Esophagus muscularis mucosa (tissue), 4 donors: ENCODE measurements around the gene PDE8A. TPM values are rescaled to one million over a fixed set of nuclear protein-coding genes. Genes with fewer than 3 reads are reported as not detected.
"Not testable (repeated sequence)": the region's sequence is repeated elsewhere in the genome, so short reads cannot be mapped to it uniquely, and the experiment has no call there.

Experiments used
- DNase-seq: peaks from one replicate; pipeline ENCODE4 v3.0.0-alpha.2; 2017; ENCODE audit errors: extremely low spot score
- H3K27ac ChIP-seq, 4 donors: fragments of 200-600 bp; sonication (generic); replicated peaks in 1 of 4; 1 replicate in 3 of 4; 2 replicates in 1 of 4; pipeline ENCODE4 v1.5.1; 2016 to 2019; ENCODE audit warnings: mild to moderate bottlenecking in 1 of 4
- H3K27me3 ChIP-seq, 4 donors: fragments of 200-600 bp; sonication (generic); one replicate each; pipeline versions ENCODE4 v1.5.1 to v1.6.0; 2016 to 2019
- H3K36me3 ChIP-seq, 4 donors: fragments of 200-600 bp; sonication (generic); one replicate each; pipeline ENCODE4 v1.5.1; 2016 to 2019
- H3K4me1 ChIP-seq, 4 donors: fragments of 200-600 bp; sonication (generic); one replicate each; pipeline ENCODE4 v1.5.1; 2016 to 2019
- H3K4me3 ChIP-seq, 4 donors: fragments of 200-600 bp; sonication (generic); 1 replicate in 2 of 4; 2 replicates in 2 of 4; pipeline ENCODE4 v1.5.1; 2016 to 2019; ENCODE audit warnings: mild to moderate bottlenecking in 4 of 4, moderate library complexity in 1 of 4
- H3K9me3 ChIP-seq, 4 donors: fragments of 200-600 bp; sonication (generic); 1 replicate in 3 of 4; 2 replicates in 1 of 4; pipeline ENCODE4 v1.5.1; 2016 to 2019
- EP300 ChIP-seq: sonication (generic); formaldehyde crosslinking; IDR thresholded peaks from one replicate; pipeline ENCODE4 v1.6.1; 2017; ENCODE audit warnings: antibody characterized with exemption
- POLR2A ChIP-seq: fragments of 450-650 bp; IDR thresholded peaks from one replicate; pipeline ENCODE4 v1.6.1; 2017; ENCODE audit warnings: antibody characterized with exemption, moderate library complexity, mild to moderate bottlenecking, low read depth
- POLR2AphosphoS5 ChIP-seq, 2 donors: sonication (generic); formaldehyde crosslinking; IDR thresholded peaks; one replicate each; pipeline ENCODE4 v1.6.1; 2017; ENCODE audit warnings: antibody characterized with exemption in 2 of 2
- WGBS: methylation state at CpG from one replicate; pipeline ENCODE4 v1.1.5; 2018; 5-methylcytosine and 5-hydroxymethylcytosine counted together
- intact Hi-C: fragments of 100-400 bp; cut with DNase I; formaldehyde crosslinking; loops from one replicate; pipeline ENCODE4 v1.15.1; 2023
- total RNA-seq, 4 donors: library from RNA; depleted of rRNA; stranded (reverse); fragments of >200 nt; gene quantifications; one replicate each; pipeline versions ENCODE4 v1.1.0 to v1.2.1, GENCODE V29; 2016
- TF ChIP-seq, protein P1 (sequence below), 3 experiments: fragments of 200-600 bp in 2 of 3; fragments of 450-650 bp in 1 of 3; sonication (generic) in 2 of 3; IDR thresholded peaks; one replicate each; pipeline ENCODE4 v1.5.1; 2017 to 2019; ENCODE audit warnings: antibody characterized with exemption in 3 of 3, mild to moderate bottlenecking in 2 of 3, moderate library complexity in 1 of 3

Gene PDE8A
- total RNA-seq, 4 donors from 2014 or later, result 31.6 to 36.1 (median 32.5) TPM

DNA sequence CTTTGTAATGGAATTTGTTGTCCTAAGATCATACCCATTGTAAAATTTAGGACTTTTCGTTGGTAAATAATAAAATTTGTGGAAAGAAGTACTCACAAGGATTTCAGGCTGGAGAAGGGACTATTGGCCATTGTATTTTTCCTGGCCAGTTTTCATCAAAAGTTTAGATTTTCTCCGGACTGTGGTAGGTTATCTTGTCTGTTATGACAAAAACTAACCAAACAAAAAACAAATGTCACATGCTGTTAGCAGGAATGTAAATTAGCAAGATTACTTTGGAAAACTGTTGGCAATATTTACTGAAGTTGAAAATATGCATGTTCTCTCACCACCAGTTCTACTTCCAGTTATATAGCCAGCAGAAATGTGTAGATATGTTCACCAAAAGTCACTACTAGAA lies 27.8 kb downstream of the PDE8A start:
- TF ChIP-seq EP300 (no peak), POLR2AphosphoS5 (IDR thresholded peaks at IDR 0.05) (no peak), POLR2A (no peak)
- TF ChIP-seq, protein P1, sequence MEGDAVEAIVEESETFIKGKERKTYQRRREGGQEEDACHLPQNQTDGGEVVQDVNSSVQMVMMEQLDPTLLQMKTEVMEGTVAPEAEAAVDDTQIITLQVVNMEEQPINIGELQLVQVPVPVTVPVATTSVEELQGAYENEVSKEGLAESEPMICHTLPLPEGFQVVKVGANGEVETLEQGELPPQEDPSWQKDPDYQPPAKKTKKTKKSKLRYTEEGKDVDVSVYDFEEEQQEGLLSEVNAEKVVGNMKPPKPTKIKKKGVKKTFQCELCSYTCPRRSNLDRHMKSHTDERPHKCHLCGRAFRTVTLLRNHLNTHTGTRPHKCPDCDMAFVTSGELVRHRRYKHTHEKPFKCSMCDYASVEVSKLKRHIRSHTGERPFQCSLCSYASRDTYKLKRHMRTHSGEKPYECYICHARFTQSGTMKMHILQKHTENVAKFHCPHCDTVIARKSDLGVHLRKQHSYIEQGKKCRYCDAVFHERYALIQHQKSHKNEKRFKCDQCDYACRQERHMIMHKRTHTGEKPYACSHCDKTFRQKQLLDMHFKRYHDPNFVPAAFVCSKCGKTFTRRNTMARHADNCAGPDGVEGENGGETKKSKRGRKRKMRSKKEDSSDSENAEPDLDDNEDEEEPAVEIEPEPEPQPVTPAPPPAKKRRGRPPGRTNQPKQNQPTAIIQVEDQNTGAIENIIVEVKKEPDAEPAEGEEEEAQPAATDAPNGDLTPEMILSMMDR (IDR thresholded peaks at IDR 0.05), result no peak
- H3K27ac ChIP-seq, result peak overlapping the region; percentile 37 to 78 (median 76)
- no peaks in the 10 kb centered on the region for H3K9me3 ChIP-seq
- no peaks in the 10 kb centered on the region for H3K36me3 ChIP-seq
- intact Hi-C loops, result no loop called here
- no peaks in the 10 kb centered on the region for H3K27me3 ChIP-seq
- peaks cover 60 to 75% (median 69%) of the 10 kb centered on the region in 4 donors for H3K4me1 ChIP-seq
- no peak overlapping the region for H3K4me3 ChIP-seq
- no peak for DNase-seq
- WGBS, result 48% methylated on average over 2 of the region's 2 CpGs

DNA sequence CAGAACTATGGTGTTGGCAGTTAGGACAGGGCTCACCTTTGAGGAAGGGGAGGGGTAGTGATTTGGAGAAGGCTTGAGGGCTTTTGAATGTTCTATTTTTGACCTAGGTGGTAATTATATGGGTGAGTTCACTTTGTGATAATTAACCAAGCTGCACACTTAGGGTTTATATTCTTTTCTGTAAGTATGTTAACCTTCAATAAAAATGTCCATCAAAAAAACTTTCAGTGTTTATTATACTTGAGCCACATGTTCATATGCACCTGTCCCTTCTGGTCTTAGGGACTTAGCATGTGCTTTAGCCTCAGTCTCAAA lies 28.4 kb downstream of the PDE8A start:
- DNase-seq, result no peak
- intact Hi-C loops, result no loop called here
- Histone ChIP-seq H3K27me3 (no peaks in the 10 kb centered on the region), H3K4me1 (peaks cover 60 to 74% (median 69%) of the 10 kb centered on the region in 4 donors), H3K36me3 (no peaks in the 10 kb centered on the region), H3K27ac (peak overlapping the region; percentile 74 to 78 (median 76)), H3K4me3 (no peak overlapping the region), H3K9me3 (no peaks in the 10 kb centered on the region)
- TF ChIP-seq POLR2AphosphoS5 (IDR thresholded peaks at IDR 0.05), result no peak
- TF ChIP-seq, protein P1 (IDR thresholded peaks at IDR 0.05), result no peak
- TF ChIP-seq EP300, result no peak
- no peak for TF ChIP-seq POLR2A

DNA sequence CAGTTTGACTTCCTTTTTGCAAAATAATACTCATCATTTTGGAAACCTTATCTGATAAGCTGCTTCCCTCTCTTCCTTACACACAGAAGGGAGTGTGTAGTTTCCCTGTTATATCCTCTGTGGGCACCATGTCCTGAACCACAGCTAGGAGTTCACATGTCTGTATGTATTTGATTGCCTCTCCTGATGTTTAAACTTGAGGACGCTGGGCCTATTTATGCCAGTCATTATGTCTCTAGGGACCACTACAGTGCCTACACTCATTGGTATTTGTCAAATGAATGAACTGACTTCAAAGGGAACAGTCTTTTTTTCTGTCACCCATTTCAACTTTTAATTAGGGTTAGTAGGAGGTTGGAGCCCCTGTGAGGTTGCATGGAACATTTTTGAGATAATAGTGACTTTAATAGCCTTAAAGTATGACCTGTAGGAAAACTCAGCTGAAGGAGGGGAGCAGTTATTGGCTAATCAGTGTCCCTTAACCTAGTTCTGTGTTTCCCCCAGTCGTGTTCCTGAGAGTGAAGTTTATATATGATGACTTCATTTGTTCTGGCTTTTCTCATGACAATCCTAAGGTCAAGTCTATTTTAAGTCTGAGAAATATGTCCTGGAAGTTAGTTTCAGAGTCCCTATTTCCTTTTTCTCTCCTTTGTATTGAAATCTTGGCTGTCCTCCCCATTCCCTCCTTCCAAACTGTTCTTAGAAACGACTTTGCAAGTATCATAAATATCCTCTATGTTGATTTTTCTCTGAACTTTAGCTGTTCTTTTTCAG lies 28.9 kb downstream of the PDE8A start:
- TF ChIP-seq, protein P1 (IDR thresholded peaks at IDR 0.05), result peak in 1 of 3 experiments; percentile 47
- no peak for TF ChIP-seq EP300
- no peak for TF ChIP-seq POLR2A
- peak in 1 of 2 donors; percentile 39 for TF ChIP-seq POLR2AphosphoS5 (IDR thresholded peaks at IDR 0.05)
- Histone ChIP-seq H3K4me3 (no peak overlapping the region), H3K27me3 (no peaks in the 10 kb centered on the region), H3K27ac (peak overlapping the region; percentile 74 to 78 (median 76)), H3K4me1 (peaks cover 60 to 72% (median 65%) of the 10 kb centered on the region in 4 donors), H3K36me3 (no peaks in the 10 kb centered on the region), H3K9me3 (no peaks in the 10 kb centered on the region)
- DNase-seq, result no peak
- 9% methylated on average over 3 of the region's 3 CpGs for WGBS
- intact Hi-C loops, result no loop called here

DNA sequence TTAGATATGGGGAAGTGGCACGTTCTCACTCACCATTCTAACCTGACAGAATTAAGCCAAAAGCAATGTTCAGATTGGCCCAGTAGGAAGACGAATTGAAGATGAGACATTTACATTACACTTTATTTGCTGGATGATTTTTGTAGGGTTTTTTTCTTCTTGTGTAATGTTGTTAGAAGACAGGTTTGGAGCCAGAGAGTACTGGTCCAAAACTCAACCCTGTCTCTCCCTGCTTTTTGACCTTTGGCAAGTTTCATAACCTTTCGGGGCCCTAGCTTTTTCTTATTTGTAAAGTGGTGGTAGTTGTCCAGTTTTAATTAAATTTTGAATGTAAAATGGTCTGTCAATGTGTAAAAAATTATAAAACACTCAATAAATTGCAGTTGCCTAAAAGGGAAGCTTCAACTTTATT lies 29.5 kb downstream of the PDE8A start:
- intact Hi-C loops, result no loop called here
- Histone ChIP-seq H3K36me3 (no peaks in the 10 kb centered on the region), H3K27ac (peak overlapping the region; percentile 74 to 78 (median 76)), H3K4me3 (no peak overlapping the region), H3K27me3 (no peaks in the 10 kb centered on the region), H3K9me3 (no peaks in the 10 kb centered on the region), H3K4me1 (peaks cover 57 to 66% (median 63%) of the 10 kb centered on the region in 4 donors)
- TF ChIP-seq, protein P1 (IDR thresholded peaks at IDR 0.05), result no peak
- no peak for TF ChIP-seq POLR2AphosphoS5 (IDR thresholded peaks at IDR 0.05)
- TF ChIP-seq POLR2A, result no peak
- no peak for TF ChIP-seq EP300
- WGBS, result 9% methylated on average over 3 of the region's 3 CpGs
- no peak for DNase-seq

DNA sequence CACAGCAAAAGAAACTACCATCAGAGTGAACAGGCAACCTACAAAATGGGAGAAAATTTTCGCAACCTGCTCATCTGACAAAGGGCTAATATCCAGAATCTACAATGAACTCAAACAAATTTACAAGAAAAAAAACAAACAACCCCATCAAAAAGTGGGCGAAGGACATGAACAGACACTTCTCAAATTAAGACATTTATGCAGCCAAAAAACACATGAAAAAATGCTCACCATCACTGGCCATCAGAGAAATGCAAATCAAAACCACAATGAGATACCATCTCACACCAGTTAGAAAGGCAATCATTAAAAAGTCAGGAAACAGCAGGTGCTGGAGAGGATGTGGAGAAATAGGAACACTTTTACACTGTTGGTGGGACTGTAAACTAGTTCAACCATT lies 30.1 kb downstream of the PDE8A start:
- H3K36me3 ChIP-seq, H3K4me3 ChIP-seq, H3K9me3 ChIP-seq, DNase-seq, H3K27me3 ChIP-seq, intact Hi-C loops: not testable (repeated sequence)
- peak overlapping the region in 3 of 4 donors; percentile 74 to 78 (median 75) for H3K27ac ChIP-seq
- WGBS, result 95% methylated on average over 2 of the region's 2 CpGs
- peaks cover 55 to 68% (median 65%) of the 10 kb centered on the region in 4 donors for H3K4me1 ChIP-seq
